ENCODE data around the gene P4HA1. TPM values are rescaled to one million over a fixed set of nuclear protein-coding genes. Genes with fewer than 3 reads are reported as not detected.

Gene P4HA1
- total RNA-seq, 1 experiment from 2014 or later, result 181 TPM

- TF ChIP-seq EZH2phosphoT487 (IDR thresholded peaks at IDR 0.05; ENCODE audit: borderline replicate concordance, low read length), result no peak
- TF ChIP-seq EZH2 (IDR thresholded peaks at IDR 0.05; ENCODE audit: low read length, unreplicated experiment), result no peak
- TF ChIP-seq, protein P1, sequence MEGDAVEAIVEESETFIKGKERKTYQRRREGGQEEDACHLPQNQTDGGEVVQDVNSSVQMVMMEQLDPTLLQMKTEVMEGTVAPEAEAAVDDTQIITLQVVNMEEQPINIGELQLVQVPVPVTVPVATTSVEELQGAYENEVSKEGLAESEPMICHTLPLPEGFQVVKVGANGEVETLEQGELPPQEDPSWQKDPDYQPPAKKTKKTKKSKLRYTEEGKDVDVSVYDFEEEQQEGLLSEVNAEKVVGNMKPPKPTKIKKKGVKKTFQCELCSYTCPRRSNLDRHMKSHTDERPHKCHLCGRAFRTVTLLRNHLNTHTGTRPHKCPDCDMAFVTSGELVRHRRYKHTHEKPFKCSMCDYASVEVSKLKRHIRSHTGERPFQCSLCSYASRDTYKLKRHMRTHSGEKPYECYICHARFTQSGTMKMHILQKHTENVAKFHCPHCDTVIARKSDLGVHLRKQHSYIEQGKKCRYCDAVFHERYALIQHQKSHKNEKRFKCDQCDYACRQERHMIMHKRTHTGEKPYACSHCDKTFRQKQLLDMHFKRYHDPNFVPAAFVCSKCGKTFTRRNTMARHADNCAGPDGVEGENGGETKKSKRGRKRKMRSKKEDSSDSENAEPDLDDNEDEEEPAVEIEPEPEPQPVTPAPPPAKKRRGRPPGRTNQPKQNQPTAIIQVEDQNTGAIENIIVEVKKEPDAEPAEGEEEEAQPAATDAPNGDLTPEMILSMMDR (conservative IDR thresholded peaks at IDR 0.05; ENCODE audit: low read depth, low read length), result no peak
- no TSS peak for BruUV-seq (replicated peaks)
- Histone ChIP-seq H3K9me2 (replicated peaks; ENCODE audit: low read length) (no peaks in the 10 kb centered on the region), H3K79me2 (ENCODE audit: low read length) (peaks cover 20% of the 10 kb centered on the region; the same call in 1 of the 2 replicates), H3K9me3 (ENCODE audit: low read length) (no peaks in the 10 kb centered on the region), H3K36me3 (ENCODE audit: low read depth, low read length) (peaks cover 50% of the 10 kb centered on the region), H3K27ac (ENCODE audit: low read length) (peak overlapping the region; percentile 2), H3K4me2 (ENCODE audit: low read length) (no peak overlapping the region), H2AFZ (ENCODE audit: low read length) (no peak overlapping the region), H3K4me1 (ENCODE audit: insufficient read depth, low read length) (peaks cover 14% of the 10 kb centered on the region), H3F3A (ENCODE audit: low read length, unreplicated experiment) (no peaks in the 10 kb centered on the region), H4K20me1 (ENCODE audit: low read length) (no peaks in the 10 kb centered on the region), H3K27me3 (ENCODE audit: low read length) (no peaks in the 10 kb centered on the region), H3K4me3 (ENCODE audit: low read length) (no peak overlapping the region), H3K9ac (ENCODE audit: low read length) (no peak overlapping the region)
- ChIA-PET POLR2A (ENCODE audit: unreplicated experiment) (no interaction called here), CTCF (no interaction called here)
- DNase-seq (no peak), ATAC-seq (no peak)
- intact Hi-C loops (cut with micrococcal nuclease), result no loop called here
Observed at GRCh38 chr10:73021050-73021449, 75.6 kb downstream of the P4HA1 start.

DNA sequence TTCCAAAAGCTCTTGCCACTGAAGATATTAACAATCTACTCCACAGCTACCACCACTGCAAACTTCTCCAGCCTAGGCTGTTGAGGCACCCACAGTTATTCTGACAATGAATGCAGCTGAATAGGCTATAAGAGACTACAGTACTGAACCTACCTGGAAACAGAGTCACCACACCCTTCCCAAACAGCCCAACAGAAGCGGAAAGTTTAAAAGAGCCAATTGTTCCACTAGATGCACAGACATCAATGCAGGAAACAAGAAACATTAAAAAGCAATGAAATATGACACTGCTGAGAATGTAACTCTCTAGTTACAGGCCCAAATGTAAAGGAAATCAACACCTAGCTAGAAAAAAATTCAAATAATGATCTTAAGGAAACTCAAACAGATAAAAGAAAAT, 77.6 kb downstream of the P4HA1 start:
- Histone ChIP-seq H4K20me1 (ENCODE audit: low read length) (no peaks in the 10 kb centered on the region), H3K9ac (ENCODE audit: low read length) (no peak overlapping the region; the same call in 1 of the 2 replicates), H3K79me2 (ENCODE audit: low read length) (peaks cover 20% of the 10 kb centered on the region; the same call in 1 of the 2 replicates), H2AFZ (ENCODE audit: low read length) (no peak overlapping the region), H3F3A (ENCODE audit: low read length, unreplicated experiment) (no peaks in the 10 kb centered on the region), H3K4me2 (ENCODE audit: low read length) (peak overlapping the region; percentile 5), H3K9me2 (replicated peaks; ENCODE audit: low read length) (no peaks in the 10 kb centered on the region), H3K9me3 (ENCODE audit: low read length) (no peaks in the 10 kb centered on the region), H3K4me1 (ENCODE audit: insufficient read depth, low read length) (peaks cover 14% of the 10 kb centered on the region), H3K27me3 (ENCODE audit: low read length) (no peaks in the 10 kb centered on the region), H3K27ac (ENCODE audit: low read length) (peak overlapping the region; percentile 31), H3K36me3 (ENCODE audit: low read depth, low read length) (peaks cover 62% of the 10 kb centered on the region), H3K4me3 (ENCODE audit: low read length) (no peak overlapping the region)
- intact Hi-C loops (cut with micrococcal nuclease), result loop anchor here (2.0 kb wide), 2 partner anchors 18 to 26 kb away; no protein-coding TSS in a partner anchor
- BruUV-seq (replicated peaks), result no TSS peak
- ChIA-PET CTCF (interaction anchor here (0.5 to 2.5 kb wide), 2 partner anchors 42 to 55 kb away, joined by 3 to 8 read pairs; no protein-coding TSS in a partner anchor), POLR2A (ENCODE audit: unreplicated experiment) (interaction anchor here (0.6 to 0.9 kb wide), 5 partner anchors 8 to 75 kb away, joined by 3 to 6 read pairs (median 5); no protein-coding TSS in a partner anchor)
- TF ChIP-seq EZH2 (IDR thresholded peaks at IDR 0.05; ENCODE audit: low read length, unreplicated experiment) (no peak), EZH2phosphoT487 (IDR thresholded peaks at IDR 0.05; ENCODE audit: borderline replicate concordance, low read length) (no peak)
- TF ChIP-seq, protein P1 (conservative IDR thresholded peaks at IDR 0.05; ENCODE audit: low read depth, low read length), result no peak
- DNase-seq (peak; percentile 68), ATAC-seq (peak; percentile 84)

- BruUV-seq (replicated peaks), result no TSS peak
- no peaks in the 10 kb centered on the region for H3K9me2 ChIP-seq (replicated peaks; ENCODE audit: low read length)
- no peaks in the 10 kb centered on the region for H4K20me1 ChIP-seq (ENCODE audit: low read length)
- POLR2A ChIA-PET (ENCODE audit: unreplicated experiment), result interaction anchor here (0.6 to 0.9 kb wide), 3 partner anchors 25 to 150 kb away, joined by 3 to 5 read pairs (median 4); no protein-coding TSS in a partner anchor
- ATAC-seq (peak; percentile 11), DNase-seq (peak; percentile 50)
- CTCF ChIA-PET, result interaction anchor here (2.5 kb wide), 1 partner anchor 42 kb away, joined by 8 read pairs; no protein-coding TSS in a partner anchor
- peak overlapping the region; percentile 31 for H3K27ac ChIP-seq (ENCODE audit: low read length)
- TF ChIP-seq, protein P1 (conservative IDR thresholded peaks at IDR 0.05; ENCODE audit: low read depth, low read length), result peak; percentile 59
- no peak for TF ChIP-seq EZH2phosphoT487 (IDR thresholded peaks at IDR 0.05; ENCODE audit: borderline replicate concordance, low read length)
- H3K4me3 ChIP-seq (ENCODE audit: low read length), result no peak overlapping the region
- H3K36me3 ChIP-seq (ENCODE audit: low read depth, low read length), result peaks cover 62% of the 10 kb centered on the region
- no peaks in the 10 kb centered on the region for H3F3A ChIP-seq (ENCODE audit: low read length, unreplicated experiment)
- no peak overlapping the region; the same call in 1 of the 2 replicates for H3K9ac ChIP-seq (ENCODE audit: low read length)
- H3K79me2 ChIP-seq (ENCODE audit: low read length), result peaks cover 16% of the 10 kb centered on the region; the same call in 1 of the 2 replicates
- H2AFZ ChIP-seq (ENCODE audit: low read length), result no peak overlapping the region
- peak overlapping the region; percentile 5 for H3K4me2 ChIP-seq (ENCODE audit: low read length)
- H3K4me1 ChIP-seq (ENCODE audit: insufficient read depth, low read length), result peaks cover 14% of the 10 kb centered on the region
- H3K9me3 ChIP-seq (ENCODE audit: low read length), result no peaks in the 10 kb centered on the region
- no peaks in the 10 kb centered on the region for H3K27me3 ChIP-seq (ENCODE audit: low read length)
- intact Hi-C loops (cut with micrococcal nuclease), result loop anchor here (2.0 kb wide), 2 partner anchors 18 to 26 kb away; no protein-coding TSS in a partner anchor
Observed at GRCh38 chr10:73018632-73019031, 78.0 kb downstream of the P4HA1 start.

Measured in PC-3 (cell line).